Psoas muscle (tissue), 8 donors: Measurements from ENCODE around the gene PFKP. TPM values are rescaled to one million over a fixed set of nuclear protein-coding genes. Genes with fewer than 3 reads are reported as not detected.
A peak's percentile ranks its signal among the peaks of the same experiment; 100 is the strongest.

Experiments
- ATAC-seq, 4 donors: fragments of 200-7000 bp; cut with Tn5 transposase; one replicate each; pipeline ENCODE4 v1.9.1; 2020; ENCODE audit warnings: moderate library complexity in 3 of 4, mild to moderate bottlenecking in 2 of 4
- DNase-seq, 2 donors: peaks; one replicate each; pipeline ENCODE4 v3.0.0-alpha.2; 2020
- H3K27ac ChIP-seq: fragments of 200-600 bp; one replicate; pipeline ENCODE4 v1.8.0; 2022
- H3K27me3 ChIP-seq, 3 donors: fragments of 200-600 bp in 1 of 3; one replicate each; pipeline versions ENCODE4 v1.6.1 to v1.8.0; 2013 to 2022; ENCODE audit warnings: low read length in 2 of 3, mild to moderate bottlenecking in 2 of 3, moderate library complexity in 1 of 3; ENCODE audit not compliant: insufficient read depth in 3 of 3
- H3K36me3 ChIP-seq, 2 donors: fragments of 200-600 bp in 1 of 2; one replicate each; pipeline versions ENCODE4 v1.6.1 to v1.8.0; 2013 to 2022; ENCODE audit warnings: low read depth in 1 of 2, mild to moderate bottlenecking in 1 of 2, moderate library complexity in 1 of 2; ENCODE audit not compliant: insufficient read depth in 1 of 2
- H3K4me1 ChIP-seq: fragments of 200-600 bp; one replicate; pipeline ENCODE4 v1.8.0; 2022
- H3K4me3 ChIP-seq: fragments of 200-600 bp; one replicate; pipeline ENCODE4 v1.8.0; 2022; ENCODE audit warnings: mild to moderate bottlenecking
- H3K9me3 ChIP-seq: fragments of 200-600 bp; one replicate; pipeline ENCODE4 v1.8.0; 2022
- CTCF ChIP-seq: fragments of 200-600 bp; IDR thresholded peaks from one replicate; pipeline ENCODE4 v1.8.0; 2022; ENCODE audit warnings: antibody characterized with exemption
- WGBS, 3 donors: extraction: QIAGEN DNeasy Blood & Tissue Kit; methylation state at CpG; one replicate each; pipeline versions ENCODE4 v1.1.6 to v1.1.7; 2013; 5-methylcytosine and 5-hydroxymethylcytosine counted together
- intact Hi-C, 2 donors: fragments of 100-400 bp; cut with DNase I; formaldehyde crosslinking; loops; one replicate each; pipeline versions ENCODE4 v1.11.0 to v1.14.2; 2022
- polyA plus RNA-seq, 3 donors: library from polyadenylated mRNA; stranded (reverse); fragments of 200-250 nt; gene quantifications; one replicate each; pipeline ENCODE4 v1.2.3, GENCODE V29; 2013
- total RNA-seq, 4 donors: library from RNA; stranded (reverse); fragmentation: NEBNext Ultra II Directional in 2 of 4; extraction: Animal tissue kit (Norgen Biotek cat#: 25700) in 2 of 4; gene quantifications; one replicate each; pipeline versions ENCODE4 v1.2.1 to v1.2.4, GENCODE V29; 2021 to 2023
- donor health status: healthy with polysubstance abuse.
- donor health status: DM: no; HTN: no; CAD: no; lungs with moderate emphysema.
- donor health status: Bipolar disorder and iron deficiency.
- donor health status: healthy.
- donor health status: DM: yes; HTN: yes; CAD: no.
- donor health status: DM: no; HTN: no; CAD: no.
- donor health status: DM: no; HTN: no; CAD: no.
- donor health status: DM: yes; HTN: yes; CAD: no.

Gene PFKP
- total and polyA plus RNA-seq, 7 donors, result 12.2 to 104 (median 33.4) TPM

DNA sequence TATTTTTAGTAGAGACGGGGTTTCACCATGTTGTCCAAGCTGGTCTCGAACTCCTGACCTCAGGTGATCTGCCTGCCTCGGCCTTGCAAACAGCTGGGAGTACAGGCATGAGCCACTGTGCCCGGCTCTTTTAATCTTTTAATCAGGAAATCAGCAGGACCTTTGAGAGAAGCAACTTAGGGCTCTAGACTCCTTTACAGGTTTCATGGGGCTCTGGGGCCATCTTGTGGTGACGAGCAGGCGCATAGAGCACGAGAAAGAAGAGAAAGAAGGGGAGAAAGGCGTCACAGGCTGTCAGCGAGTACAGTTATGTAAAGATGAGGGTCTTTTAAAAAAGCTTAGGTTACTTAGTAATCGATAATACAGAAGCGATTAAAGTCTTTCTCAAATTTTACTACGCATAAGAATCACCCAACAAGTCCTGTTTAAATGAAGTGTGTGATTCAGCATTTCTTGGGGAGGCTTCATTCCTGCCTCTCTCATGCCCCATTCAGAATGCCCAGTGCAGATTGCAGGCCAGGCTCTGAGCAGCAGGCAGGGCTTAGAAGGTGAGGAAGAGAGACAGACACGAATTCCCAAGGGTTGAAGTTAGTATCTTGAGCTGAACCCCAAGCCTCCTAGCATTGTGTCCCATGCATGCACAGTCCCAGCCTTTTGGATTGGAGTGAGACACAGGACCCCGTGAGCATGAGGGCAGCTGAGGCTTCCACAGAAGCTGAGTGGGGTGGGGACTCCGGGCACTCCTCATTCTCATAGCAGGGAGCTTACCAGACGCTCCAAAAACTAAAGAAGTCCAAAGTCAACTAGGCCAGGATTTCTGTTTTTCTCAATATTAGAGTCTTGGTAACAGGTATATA lies 23.6 kb upstream of the PFKP start:
- intact Hi-C loops, result loop anchor here (2.0 to 5.0 kb wide), 2 partner anchors 115 to 116 kb away; no protein-coding TSS in a partner anchor
- no peaks in the 10 kb centered on the region for H3K36me3 ChIP-seq
- peaks cover 2% of the 10 kb centered on the region for H3K4me1 ChIP-seq
- H3K27me3 ChIP-seq, result no peaks in the 10 kb centered on the region
- H3K9me3 ChIP-seq, result no peaks in the 10 kb centered on the region
- ATAC-seq (peak; percentile 58 to 81 (median 73)), DNase-seq (peak; percentile 47 to 69)
- peak; percentile 61 for TF ChIP-seq CTCF
- no peak overlapping the region for H3K4me3 ChIP-seq
- no peak overlapping the region for H3K27ac ChIP-seq
- 28 to 34% (median 34%) methylated on average over 16 of the region's 16 CpGs for WGBS, 3 donors

- DNase-seq, result peak; percentile 58 to 61
- intact Hi-C loops, result no loop called here
- Histone ChIP-seq H3K36me3 (no peaks in the 10 kb centered on the region), H3K27ac (no peak overlapping the region), H3K27me3 (no peaks in the 10 kb centered on the region), H3K9me3 (no peaks in the 10 kb centered on the region), H3K4me1 (peaks cover 2% of the 10 kb centered on the region), H3K4me3 (no peak overlapping the region)
- no peak for TF ChIP-seq CTCF
- 33 to 38% (median 37%) methylated on average over 11 of the region's 11 CpGs for WGBS, 3 donors
- peak; percentile 63 to 75 (median 68) for ATAC-seq
Observed at GRCh38 chr10:3045471-3046209, 21.7 kb upstream of the PFKP start.

GRCh38 chr10:3046210-3046779 lies 21.1 kb upstream of the PFKP start:
- TF ChIP-seq CTCF, result no peak
- H3K36me3 ChIP-seq, result no peaks in the 10 kb centered on the region
- intact Hi-C loops, result no loop called here
- H3K4me3 ChIP-seq, result no peak overlapping the region
- ATAC-seq (peak in 1 of 4 donors; percentile 7), DNase-seq (no peak)
- 66 to 80% (median 74%) methylated on average over 6 of the region's 6 CpGs for WGBS, 3 donors
- no peak overlapping the region for H3K27ac ChIP-seq
- H3K9me3 ChIP-seq, result no peaks in the 10 kb centered on the region
- H3K4me1 ChIP-seq, result peaks cover 2% of the 10 kb centered on the region
- H3K27me3 ChIP-seq, result no peaks in the 10 kb centered on the region

GRCh38 chr10:3046981-3047547 lies 20.3 kb upstream of the PFKP start:
- no peaks in the 10 kb centered on the region for H3K9me3 ChIP-seq
- H3K4me3 ChIP-seq, result no peak overlapping the region
- no peak overlapping the region for H3K27ac ChIP-seq
- 62 to 74% (median 63%) methylated on average over 8 of the region's 8 CpGs for WGBS, 3 donors
- H3K27me3 ChIP-seq, result no peaks in the 10 kb centered on the region
- no peak for ATAC-seq
- no peak for TF ChIP-seq CTCF
- no peaks in the 10 kb centered on the region for H3K36me3 ChIP-seq
- H3K4me1 ChIP-seq, result peaks cover 2% of the 10 kb centered on the region
- no peak for DNase-seq
- intact Hi-C loops, result no loop called here
